HG02588 (cell line): ENCODE data around the gene LARP4B.
"Not testable (repeated sequence)": the region's sequence is repeated elsewhere in the genome, so short reads cannot be mapped to it uniquely, and the experiment has no call there.

Experiments
- ATAC-seq: cut with Tn5 transposase; IDR thresholded peaks from one replicate; pipeline ENCODE4 v1.9.1; 2021; ENCODE audit warnings: mild to moderate bottlenecking, moderate library complexity; ENCODE audit not compliant: unreplicated experiment

The LARP4B gene

GRCh38 chr10:774661-775244 is 156.8 kb downstream of the LARP4B start:
- ATAC-seq: no peak

GRCh38 chr10:774223-774622 is 157.3 kb downstream of the LARP4B start:
- ATAC-seq: no peak

- no peak for ATAC-seq
These were observed 157.8 kb downstream of the LARP4B start for GRCh38 chr10:773562-774161.

GRCh38 chr10:772227-772637 is 159.3 kb downstream of the LARP4B start:
- no peak for ATAC-seq

GRCh38 chr10:771647-772046 is 159.9 kb downstream of the LARP4B start:
- no peak for ATAC-seq

GRCh38 chr10:770975-771374 is 160.5 kb downstream of the LARP4B start:
- no peak for ATAC-seq

GRCh38 chr10:770048-770712 is 161.3 kb downstream of the LARP4B start:
- ATAC-seq: not testable (repeated sequence)

- ATAC-seq: no peak
These were observed 163.7 kb downstream of the LARP4B start for GRCh38 chr10:767794-768193.

GRCh38 chr10:767211-767610 is 164.3 kb downstream of the LARP4B start:
- no peak for ATAC-seq

- ATAC-seq: no peak
These were observed 170.1 kb downstream of the LARP4B start for GRCh38 chr10:761376-761775.

- no peak for ATAC-seq
These were observed 170.9 kb downstream of the LARP4B start for GRCh38 chr10:760622-761021.

GRCh38 chr10:759898-760477 is 171.5 kb downstream of the LARP4B start:
- ATAC-seq: no peak
